ENCODE data around the gene PRKCB.
"Not testable (repeated sequence)": the region's sequence is repeated elsewhere in the genome, so short reads cannot be mapped to it uniquely, and the experiment has no call there.

- TF ChIP-seq CTCF, POLR2A, EP300 (IDR thresholded peaks at IDR 0.05): not testable (repeated sequence)
Observed at GRCh38 chr16:23916552-23916951, 80.8 kb downstream of the PRKCB start.

Measured in ovary (tissue), 3 donors.